GM21390 (cell line): ENCODE data around the gene SEPTIN12.
A peak's percentile ranks its signal among the peaks of the same experiment; 100 is the strongest.

ENCODE experiments used
- ATAC-seq: cut with Tn5 transposase; IDR thresholded peaks from one replicate; pipeline ENCODE4 v1.9.1; 2021; ENCODE audit not compliant: unreplicated experiment

The SEPTIN12 gene

DNA sequence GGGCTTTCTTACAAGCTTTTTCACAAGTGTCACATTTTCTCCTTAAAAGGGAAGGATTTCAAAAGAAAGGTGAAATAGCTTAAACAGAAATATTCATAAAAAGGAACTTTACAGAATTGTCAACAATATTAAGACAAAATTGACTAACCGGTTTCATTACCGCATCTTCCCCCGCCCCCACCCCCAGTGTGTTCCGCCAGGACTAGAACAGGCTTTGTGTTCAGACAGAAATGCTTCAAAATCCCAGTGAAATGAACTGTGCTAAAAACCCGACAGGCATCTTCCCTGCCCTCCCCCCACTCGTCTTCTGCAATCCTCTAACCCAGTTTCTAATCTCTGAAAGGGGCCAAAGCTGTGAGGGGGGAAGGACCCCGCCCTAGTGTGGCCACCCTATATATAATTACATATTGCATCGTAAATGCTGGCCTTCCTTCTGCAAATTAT lies 15.3 kb upstream of the SEPTIN12 start:
- ATAC-seq: no peak

DNA sequence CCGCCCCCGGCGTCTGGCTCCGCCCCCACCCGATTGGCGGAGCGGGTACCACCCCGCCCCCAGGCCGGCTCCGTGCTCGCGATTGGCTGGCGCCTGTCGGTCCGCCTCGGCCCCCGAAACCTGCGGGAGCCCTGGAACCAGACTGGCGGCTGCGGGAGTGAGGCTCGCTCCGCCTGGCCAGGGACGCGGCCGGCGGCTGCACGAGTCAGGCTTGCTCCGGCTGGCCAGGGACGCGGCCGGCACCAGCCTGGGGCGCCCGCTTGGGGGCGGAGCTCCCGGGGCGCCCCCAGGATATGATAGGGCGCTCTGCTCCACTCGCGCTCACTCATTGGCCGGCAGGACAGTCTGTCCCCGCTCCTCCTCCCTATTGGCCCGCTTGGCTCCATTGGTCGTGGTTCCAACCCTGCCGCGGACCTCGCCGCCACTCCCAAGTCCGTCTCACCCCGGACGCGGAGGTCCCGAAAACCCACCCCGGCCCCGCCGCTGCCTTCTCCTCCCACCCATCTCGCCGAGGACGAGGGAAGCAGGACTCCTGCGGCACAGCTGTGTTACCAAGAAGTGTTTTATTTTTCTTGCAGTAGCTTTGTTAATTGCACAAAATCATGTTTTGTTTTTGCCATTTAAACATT lies 14.6 kb upstream of the SEPTIN12 start:
- ATAC-seq: peak; percentile 91

DNA sequence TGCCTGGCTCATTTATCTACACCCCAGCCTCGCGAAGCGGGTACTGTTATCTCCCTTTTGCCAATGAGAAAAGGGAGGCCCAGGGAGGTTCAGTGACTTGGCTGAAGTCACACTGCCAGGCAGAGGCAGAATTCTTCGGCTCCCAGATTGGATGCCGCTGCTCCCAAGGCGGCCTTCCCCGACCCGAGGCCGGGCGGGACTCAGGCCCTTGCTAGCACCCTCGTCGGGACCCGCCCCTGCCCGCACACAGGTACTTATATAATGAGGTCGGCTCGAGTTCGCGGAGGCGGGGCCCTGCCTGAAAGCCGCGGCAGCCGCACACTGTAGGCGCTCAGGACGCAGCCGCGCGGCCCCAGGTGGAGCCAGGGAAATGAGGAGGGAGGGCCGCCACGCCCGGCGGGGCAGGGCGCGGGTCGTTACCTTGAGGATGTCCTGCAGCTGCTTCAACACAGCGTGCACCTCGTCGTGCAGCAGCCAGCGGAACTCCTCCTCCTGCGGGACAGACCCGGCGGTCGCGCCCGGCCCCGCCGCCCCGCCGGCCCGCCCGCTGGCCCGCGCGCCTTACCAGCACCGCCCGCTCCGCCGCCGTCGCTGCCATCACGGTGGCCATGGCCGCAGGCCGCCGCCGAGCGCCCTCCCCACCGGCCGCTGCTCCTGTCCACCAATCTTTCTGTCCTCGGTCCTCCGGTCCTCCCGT lies 14.0 kb upstream of the SEPTIN12 start, which contains the start of gene ROGDI:
Gene ROGDI (minus strand): TSS at position 672 of the 697 bp plus-strand sequence. CDS start 62 bp downstream, at position 610.
- ATAC-seq: peak; percentile 59

- ATAC-seq: no peak
Measured at GRCh38 chr16:4801051-4801961, 13.2 kb upstream of the SEPTIN12 start.

DNA sequence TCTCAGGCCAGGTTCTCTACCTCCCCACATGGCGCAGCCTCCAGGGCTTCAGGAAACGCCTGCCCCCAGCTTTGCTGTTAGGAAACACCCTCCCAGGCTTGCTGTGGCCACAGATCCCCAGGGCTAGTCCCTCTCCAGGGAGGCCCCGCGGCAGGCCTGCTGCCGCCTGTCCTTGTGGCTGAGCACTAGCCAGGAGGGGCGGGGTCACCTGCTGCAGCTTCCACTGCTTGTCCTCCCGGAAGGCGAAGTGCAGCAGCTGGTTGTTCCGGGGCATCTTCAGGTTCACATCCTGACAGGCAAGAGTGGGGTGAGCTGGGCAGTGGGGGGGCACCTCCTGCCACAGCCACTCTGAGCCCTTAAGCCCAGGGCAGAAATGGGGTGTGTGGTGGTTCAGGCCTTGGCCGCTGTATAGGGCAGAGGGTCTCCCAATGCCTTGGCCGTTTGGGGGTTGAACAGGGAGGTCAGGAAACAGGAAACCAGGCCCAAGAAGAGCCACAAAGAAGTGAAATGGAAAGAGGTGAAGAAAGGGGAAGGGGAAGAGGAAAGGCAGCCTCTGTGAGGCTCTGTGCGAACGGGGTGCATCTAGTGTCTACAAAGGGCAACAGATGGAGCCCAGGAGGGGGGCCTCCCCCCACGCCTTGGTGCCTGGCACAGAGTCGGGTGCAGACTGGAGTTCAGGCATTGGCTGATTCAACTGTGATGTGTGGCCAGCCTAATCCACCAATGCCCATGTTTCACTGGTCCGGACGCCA lies 12.3 kb upstream of the SEPTIN12 start:
- no peak for ATAC-seq

DNA sequence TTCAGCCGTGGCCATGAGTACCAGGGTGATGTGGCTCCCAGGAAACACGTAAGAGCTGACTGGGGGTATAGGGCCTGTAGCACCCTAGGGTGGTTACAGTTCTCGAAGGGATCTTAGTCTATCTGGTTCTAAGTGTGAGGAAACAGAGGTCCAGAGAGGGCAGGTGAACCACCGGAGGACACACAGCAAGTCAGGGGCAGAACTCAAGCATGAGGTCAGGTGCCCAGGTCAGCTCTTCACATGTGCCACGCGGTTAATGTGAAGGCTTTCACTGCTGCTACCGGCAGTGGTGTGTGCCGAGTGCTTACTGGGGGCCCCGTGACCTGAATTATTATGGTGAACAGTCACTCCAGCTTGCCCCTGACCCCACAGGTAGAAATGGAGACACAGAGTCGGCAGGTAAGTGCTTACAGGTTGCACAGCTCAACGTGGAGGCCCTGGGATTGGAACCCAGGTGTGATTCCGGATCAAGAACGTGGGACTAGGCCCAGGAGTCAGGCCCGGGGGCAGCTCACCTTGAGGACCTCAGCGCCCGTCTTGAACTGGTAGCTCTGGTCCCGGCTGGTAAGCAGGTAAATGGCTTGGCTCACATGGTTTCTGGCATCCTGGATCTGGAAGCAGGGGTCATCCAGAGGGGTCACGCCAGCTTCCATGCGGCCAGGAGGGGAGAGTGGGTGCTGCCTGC lies 11.2 kb upstream of the SEPTIN12 start:
- ATAC-seq: no peak

DNA sequence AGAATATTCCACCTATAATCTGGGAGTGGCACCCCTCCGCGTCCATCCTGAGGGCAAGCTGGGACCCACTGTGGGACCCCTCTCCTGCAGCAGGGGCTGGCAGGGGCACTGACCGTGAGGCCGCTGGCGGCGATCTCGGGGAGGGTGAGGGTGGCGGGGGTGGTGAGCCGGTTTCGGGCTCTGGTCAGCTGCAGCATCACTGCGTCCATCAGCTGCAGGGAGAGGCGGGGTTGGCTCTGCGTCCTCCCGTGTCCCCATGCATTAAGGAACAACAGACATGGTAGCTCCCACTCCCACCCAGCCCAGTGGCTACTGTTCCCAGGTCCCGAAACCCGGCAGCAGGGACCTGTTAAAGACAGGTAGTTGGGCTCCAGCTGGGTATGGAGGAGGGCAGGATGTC lies 10.3 kb upstream of the SEPTIN12 start:
- ATAC-seq: no peak

GRCh38 chr16:4797805-4798252 lies 9.7 kb upstream of the SEPTIN12 start:
- ATAC-seq: no peak

- ATAC-seq: no peak
Measured at GRCh38 chr16:4796982-4797804, 9.0 kb upstream of the SEPTIN12 start.

GRCh38 chr16:4795828-4796572 lies 7.9 kb upstream of the SEPTIN12 start:
- ATAC-seq: no peak

- no peak for ATAC-seq
Measured at GRCh38 chr16:4795181-4795827, 7.2 kb upstream of the SEPTIN12 start, which contains the start of gene SMIM22. Gene SMIM22, plus strand, starts transcription at chr16:4795369. Its CDS starts 366 bp downstream, at chr16:4795735.

GRCh38 chr16:4792951-4793513 lies 4.9 kb upstream of the SEPTIN12 start:
- no peak for ATAC-seq

- no peak for ATAC-seq
Measured at GRCh38 chr16:4790871-4791270, 2.7 kb upstream of the SEPTIN12 start.

- no peak for ATAC-seq
Measured at GRCh38 chr16:4790261-4790660, 2.1 kb upstream of the SEPTIN12 start.

- no peak for ATAC-seq
Measured at GRCh38 chr16:4788910-4789309, 765 bp upstream of the SEPTIN12 start.

GRCh38 chr16:4788489-4788889 lies 344 bp upstream of the SEPTIN12 start:
- no peak for ATAC-seq

DNA sequence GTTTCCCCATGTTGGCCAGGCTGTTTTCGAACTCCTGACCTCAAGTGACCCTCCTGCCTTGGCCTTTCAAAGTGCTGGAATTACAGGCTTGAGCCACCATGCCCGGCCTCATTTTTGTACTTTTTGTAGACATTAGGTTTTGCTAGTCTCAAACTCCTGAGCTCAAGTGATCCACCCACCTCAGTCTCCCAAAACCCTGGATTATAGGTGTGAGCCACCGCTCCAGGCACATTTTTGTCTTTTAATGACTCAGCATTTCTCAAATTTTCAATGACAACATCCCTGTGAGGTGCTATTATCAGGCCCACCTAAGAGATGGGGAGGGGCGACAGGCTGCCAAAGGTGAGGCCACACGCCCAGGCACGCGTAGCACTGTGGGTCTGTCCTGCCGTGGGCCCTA lies 1.1 kb downstream of the SEPTIN12 start:
- no peak for ATAC-seq
